Transverse colon (tissue), 4 donors: ENCODE measurements around the gene TCF7. TPM values are rescaled to one million over a fixed set of nuclear protein-coding genes. Genes with fewer than 3 reads are reported as not detected.

ENCODE experiments used
- DNase-seq: peaks from one replicate; pipeline ENCODE4 v3.0.0-alpha.2; 2019
- H3K27ac ChIP-seq, 4 donors: fragments of 200-600 bp; sonication (generic); 2 replicates each; pipeline ENCODE4 v1.5.1; 2016 to 2018; ENCODE audit warnings: inconsistent platforms in 4 of 4
- H3K27me3 ChIP-seq: fragments of 200-600 bp; sonication (generic); 2 replicates; pipeline ENCODE4 v1.5.1; 2017; ENCODE audit warnings: inconsistent platforms
- H3K36me3 ChIP-seq, 4 donors: fragments of 200-600 bp; sonication (generic); 2 replicates each; pipeline ENCODE4 v1.5.1; 2017 to 2019; ENCODE audit warnings: inconsistent platforms in 4 of 4
- H3K4me1 ChIP-seq, 4 donors: fragments of 200-600 bp; sonication (generic); 2 replicates each; pipeline ENCODE4 v1.5.1; 2017 to 2020; ENCODE audit warnings: inconsistent platforms in 4 of 4
- H3K4me3 ChIP-seq, 4 donors: fragments of 200-600 bp; sonication (generic); 1 replicate in 1 of 4; 2 replicates in 3 of 4; pipeline versions ENCODE4 v1.5.1 to v1.6.1; 2017 to 2019; ENCODE audit warnings: inconsistent platforms in 4 of 4
- H3K9me3 ChIP-seq, 2 donors: fragments of 200-600 bp; sonication (generic); 2 replicates each; pipeline ENCODE4 v1.5.1; 2017 to 2019; ENCODE audit warnings: inconsistent platforms in 2 of 2
- EP300 ChIP-seq: sonication (generic); formaldehyde crosslinking; IDR thresholded peaks from one replicate; pipeline ENCODE4 v1.6.1; 2017; ENCODE audit warnings: antibody characterized with exemption, low read depth
- POLR2A ChIP-seq: fragments of 450-650 bp; IDR thresholded peaks from one replicate; pipeline ENCODE4 v1.6.1; 2016; ENCODE audit warnings: antibody characterized with exemption, mild to moderate bottlenecking, moderate library complexity
- POLR2AphosphoS5 ChIP-seq, 3 donors: sonication (generic); formaldehyde crosslinking; IDR thresholded peaks; one replicate each; pipeline ENCODE4 v1.6.1; 2016; ENCODE audit warnings: antibody characterized with exemption in 3 of 3
- WGBS, 2 donors: methylation state at CpG; one replicate each; pipeline ENCODE4 v1.1.5; 2018; ENCODE audit warnings: low coverage in 1 of 2; 5-methylcytosine and 5-hydroxymethylcytosine counted together
- in situ Hi-C, 4 donors: fragments of 200-750 bp; cut with MboI; loops; one replicate each; pipeline versions ENCODE4 v1.15.0 to v1.15.1; 2017; ENCODE audit warnings: low sequenced_read_pairs in 3 of 4, low pct_ligation_motif_present in 1 of 4, low pct_unique_long_range_greater_than_20kb in 1 of 4
- intact Hi-C: fragments of 100-400 bp; cut with DNase I; formaldehyde crosslinking; loops from one replicate; pipeline ENCODE4 v1.15.1; 2023; ENCODE audit warnings: low total_unique reads
- total RNA-seq, 4 donors: library from RNA; depleted of rRNA; stranded (reverse); fragments of >200 nt; gene quantifications; one replicate each; pipeline ENCODE4 v1.1.0, GENCODE V29; 2016
- TF ChIP-seq, protein P1 (sequence below), 5 experiments: fragments of 200-600 bp in 3 of 5; fragments of 450-650 bp in 2 of 5; sonication (generic) in 3 of 5; IDR thresholded peaks; 1 replicate in 2 of 5; 2 replicates in 3 of 5; pipeline ENCODE4 v1.5.1; 2016 to 2017; ENCODE audit warnings: antibody characterized with exemption in 5 of 5, inconsistent platforms in 3 of 5, mild to moderate bottlenecking in 2 of 5, moderate library complexity in 1 of 5

TCF7 gene
- total RNA-seq, 4 donors from 2014 or later: 0.60 to 7.1 (median 3.1) TPM

DNA sequence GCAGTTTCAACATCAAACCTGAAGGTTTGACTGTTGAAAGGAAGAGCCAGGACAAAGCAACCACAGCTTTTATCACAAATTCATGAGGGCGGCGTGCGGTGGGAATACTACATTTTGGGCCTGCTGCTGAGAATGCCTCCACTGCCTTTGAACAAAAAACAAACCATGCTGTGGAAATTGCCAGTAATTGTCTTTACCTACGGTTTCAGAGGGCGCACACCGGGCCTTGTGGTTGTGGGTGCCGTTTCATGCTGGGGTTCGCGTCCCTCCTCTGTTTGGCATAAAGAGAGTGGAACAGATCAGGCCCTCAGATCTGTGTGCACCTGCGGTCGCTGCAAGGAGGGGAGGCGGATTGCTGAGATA is 27.6 kb upstream of the TCF7 start:
- Histone ChIP-seq H3K4me1 (peaks cover 0 to 9% (median under 1%) of the 10 kb centered on the region in 4 donors), H3K27ac (no peak overlapping the region), H3K4me3 (no peak overlapping the region), H3K27me3 (no peaks in the 10 kb centered on the region), H3K9me3 (no peaks in the 10 kb centered on the region), H3K36me3 (no peaks in the 10 kb centered on the region)
- WGBS, 2 donors: 83 to 89% methylated on average over 1 to 12 of the region's 12 CpGs
- no peak for DNase-seq
- TF ChIP-seq POLR2AphosphoS5 (IDR thresholded peaks at IDR 0.05): no peak
- TF ChIP-seq, protein P1, sequence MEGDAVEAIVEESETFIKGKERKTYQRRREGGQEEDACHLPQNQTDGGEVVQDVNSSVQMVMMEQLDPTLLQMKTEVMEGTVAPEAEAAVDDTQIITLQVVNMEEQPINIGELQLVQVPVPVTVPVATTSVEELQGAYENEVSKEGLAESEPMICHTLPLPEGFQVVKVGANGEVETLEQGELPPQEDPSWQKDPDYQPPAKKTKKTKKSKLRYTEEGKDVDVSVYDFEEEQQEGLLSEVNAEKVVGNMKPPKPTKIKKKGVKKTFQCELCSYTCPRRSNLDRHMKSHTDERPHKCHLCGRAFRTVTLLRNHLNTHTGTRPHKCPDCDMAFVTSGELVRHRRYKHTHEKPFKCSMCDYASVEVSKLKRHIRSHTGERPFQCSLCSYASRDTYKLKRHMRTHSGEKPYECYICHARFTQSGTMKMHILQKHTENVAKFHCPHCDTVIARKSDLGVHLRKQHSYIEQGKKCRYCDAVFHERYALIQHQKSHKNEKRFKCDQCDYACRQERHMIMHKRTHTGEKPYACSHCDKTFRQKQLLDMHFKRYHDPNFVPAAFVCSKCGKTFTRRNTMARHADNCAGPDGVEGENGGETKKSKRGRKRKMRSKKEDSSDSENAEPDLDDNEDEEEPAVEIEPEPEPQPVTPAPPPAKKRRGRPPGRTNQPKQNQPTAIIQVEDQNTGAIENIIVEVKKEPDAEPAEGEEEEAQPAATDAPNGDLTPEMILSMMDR (IDR thresholded peaks at IDR 0.05): no peak
- intact Hi-C loops (no loop called here), in situ Hi-C loops (no loop called here)

DNA sequence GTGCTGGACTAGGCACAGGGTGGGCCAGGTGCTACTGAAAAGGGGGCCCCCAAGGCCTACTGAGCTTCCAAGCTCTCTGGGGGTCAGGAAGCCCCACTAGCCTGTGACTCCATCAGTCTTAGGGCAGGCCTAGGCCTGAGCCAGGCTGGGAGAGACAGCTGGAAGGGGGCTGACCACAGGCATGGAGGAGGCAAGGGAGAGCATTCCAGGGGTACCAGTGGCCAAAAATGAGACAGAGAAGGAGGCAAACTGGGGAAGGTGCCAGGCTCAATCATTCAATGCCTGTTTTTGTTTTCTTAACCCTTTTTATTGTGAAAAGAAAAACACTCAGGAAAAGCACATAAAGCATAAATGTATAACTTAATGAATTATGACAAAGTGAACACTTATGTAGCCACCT is 26.2 kb upstream of the TCF7 start:
- H3K4me1 ChIP-seq: peaks cover 0 to 20% (median 3%) of the 10 kb centered on the region in 4 donors
- DNase-seq: no peak
- no peaks in the 10 kb centered on the region for H3K9me3 ChIP-seq
- no peaks in the 10 kb centered on the region for H3K27me3 ChIP-seq
- TF ChIP-seq POLR2AphosphoS5 (IDR thresholded peaks at IDR 0.05): no peak
- no peak for TF ChIP-seq EP300
- no peak for TF ChIP-seq POLR2A
- TF ChIP-seq, protein P1 (IDR thresholded peaks at IDR 0.05): no peak
- in situ Hi-C loops: no loop called here
- H3K36me3 ChIP-seq: no peaks in the 10 kb centered on the region
- no peak overlapping the region for H3K27ac ChIP-seq
- intact Hi-C loops: no loop called here
- H3K4me3 ChIP-seq: no peak overlapping the region

DNA sequence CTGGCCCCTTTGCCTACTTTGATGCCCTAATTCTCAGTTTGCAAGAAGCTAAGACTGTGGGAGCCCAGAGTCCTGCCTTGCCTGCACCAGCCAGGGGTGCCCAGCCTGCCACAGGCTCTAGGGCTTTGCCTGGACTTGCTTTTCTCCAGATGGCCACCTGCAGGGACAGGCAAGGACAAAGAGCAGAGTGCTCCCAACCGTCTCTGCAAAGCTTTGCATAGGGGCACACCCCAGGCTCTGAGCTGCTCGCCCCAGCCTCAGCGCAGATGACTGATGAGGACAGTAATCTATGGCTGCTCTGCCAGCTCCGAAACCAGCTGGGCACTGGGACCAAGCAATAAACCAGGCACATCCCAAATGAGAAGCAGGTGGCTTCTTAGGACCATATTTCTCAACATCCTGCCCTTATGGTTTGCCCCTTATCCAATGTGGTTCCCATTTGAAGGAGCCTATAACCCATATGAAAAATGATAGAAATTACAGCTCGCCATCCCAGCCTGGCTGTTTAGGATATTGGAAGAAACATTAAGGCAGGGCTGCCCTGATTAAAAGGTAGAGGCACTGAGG is 25.4 kb upstream of the TCF7 start:
- 91% methylated on average over 5 of the region's 5 CpGs; no CpG with 5 or more reads in 1 of the 2 donors for WGBS, 2 donors
- DNase-seq: no peak
- in situ Hi-C loops: no loop called here

DNA sequence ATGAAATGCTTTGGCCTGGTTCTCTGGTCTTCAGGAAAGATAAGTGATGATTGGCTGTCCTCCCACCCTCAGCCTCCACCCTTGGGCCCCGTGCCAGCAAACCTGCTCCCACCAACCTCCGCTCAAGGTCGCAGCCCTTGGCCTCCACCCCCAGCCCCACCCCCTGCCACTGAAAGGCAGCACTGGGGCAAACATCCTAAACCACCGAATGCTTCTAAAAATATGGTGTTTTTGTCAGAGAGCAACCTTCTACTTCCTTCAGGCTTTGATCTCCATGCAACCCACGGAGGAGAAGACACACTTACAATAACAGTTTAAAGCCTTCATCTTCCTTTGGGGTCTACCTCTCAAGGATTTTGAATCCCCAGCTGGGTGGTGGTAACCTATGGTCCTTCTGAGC is 24.0 kb upstream of the TCF7 start:
- H3K4me3 ChIP-seq: no peak overlapping the region
- in situ Hi-C loops (loop anchor here in 1 of 4 donors (10.0 kb wide), 1 partner anchor 54 kb away; no protein-coding TSS in a partner anchor), intact Hi-C loops (no loop called here)
- no peaks in the 10 kb centered on the region for H3K36me3 ChIP-seq
- H3K9me3 ChIP-seq: no peaks in the 10 kb centered on the region
- H3K27me3 ChIP-seq: no peaks in the 10 kb centered on the region
- H3K27ac ChIP-seq: no peak overlapping the region
- TF ChIP-seq, protein P1 (IDR thresholded peaks at IDR 0.05): no peak
- TF ChIP-seq POLR2AphosphoS5 (IDR thresholded peaks at IDR 0.05) (no peak), EP300 (no peak), POLR2A (no peak)
- H3K4me1 ChIP-seq: peaks cover 0 to 26% (median 6%) of the 10 kb centered on the region in 4 donors
- WGBS, 2 donors: 56% methylated on average over 5 of the region's 5 CpGs; no CpG with 5 or more reads in 1 of the 2 donors
- DNase-seq: no peak

More for the DNA sequence above, 25.4 kb upstream of the TCF7 start:
- no peak overlapping the region for H3K4me3 ChIP-seq
- intact Hi-C loops: no loop called here
- no peaks in the 10 kb centered on the region for H3K36me3 ChIP-seq
- no peaks in the 10 kb centered on the region for H3K9me3 ChIP-seq
- TF ChIP-seq POLR2A: no peak
- TF ChIP-seq EP300: no peak
- TF ChIP-seq POLR2AphosphoS5 (IDR thresholded peaks at IDR 0.05): no peak
- TF ChIP-seq, protein P1 (IDR thresholded peaks at IDR 0.05): no peak
- peaks cover 0 to 22% (median 3%) of the 10 kb centered on the region in 4 donors for H3K4me1 ChIP-seq
- H3K27ac ChIP-seq: no peak overlapping the region
- H3K27me3 ChIP-seq: no peaks in the 10 kb centered on the region
